ENCODE results near the gene AJM1. TPM values are rescaled to one million over a fixed set of nuclear protein-coding genes. Genes with fewer than 3 reads are reported as not detected.

The AJM1 gene
- total and polyA plus RNA-seq, 2 donors (not counting 1 experiment from before 2014, with no cell fraction given), result 1.7 to 2.9 TPM

GRCh38 chr9:136827794-136828473 is 14.3 kb upstream of the AJM1 start:
- CTCF ChIA-PET, result interaction anchor here (0.5 to 1.0 kb wide), 2 partner anchors 16 to 96 kb away, joined by 4 read pairs; no protein-coding TSS in a partner anchor
- TF ChIP-seq EZH2 (IDR thresholded peaks at IDR 0.05; ENCODE audit: borderline replicate concordance, insufficient read depth, low read depth, low read length, poor library complexity, severe bottlenecking), result no peak
- TF ChIP-seq, protein P1, sequence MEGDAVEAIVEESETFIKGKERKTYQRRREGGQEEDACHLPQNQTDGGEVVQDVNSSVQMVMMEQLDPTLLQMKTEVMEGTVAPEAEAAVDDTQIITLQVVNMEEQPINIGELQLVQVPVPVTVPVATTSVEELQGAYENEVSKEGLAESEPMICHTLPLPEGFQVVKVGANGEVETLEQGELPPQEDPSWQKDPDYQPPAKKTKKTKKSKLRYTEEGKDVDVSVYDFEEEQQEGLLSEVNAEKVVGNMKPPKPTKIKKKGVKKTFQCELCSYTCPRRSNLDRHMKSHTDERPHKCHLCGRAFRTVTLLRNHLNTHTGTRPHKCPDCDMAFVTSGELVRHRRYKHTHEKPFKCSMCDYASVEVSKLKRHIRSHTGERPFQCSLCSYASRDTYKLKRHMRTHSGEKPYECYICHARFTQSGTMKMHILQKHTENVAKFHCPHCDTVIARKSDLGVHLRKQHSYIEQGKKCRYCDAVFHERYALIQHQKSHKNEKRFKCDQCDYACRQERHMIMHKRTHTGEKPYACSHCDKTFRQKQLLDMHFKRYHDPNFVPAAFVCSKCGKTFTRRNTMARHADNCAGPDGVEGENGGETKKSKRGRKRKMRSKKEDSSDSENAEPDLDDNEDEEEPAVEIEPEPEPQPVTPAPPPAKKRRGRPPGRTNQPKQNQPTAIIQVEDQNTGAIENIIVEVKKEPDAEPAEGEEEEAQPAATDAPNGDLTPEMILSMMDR (IDR thresholded peaks at IDR 0.05), result no peak
- peaks cover 8% of the 10 kb centered on the region for H4K20me1 ChIP-seq (ENCODE audit: control insufficient read depth, insufficient read depth, low read length, poor library complexity, severe bottlenecking)
- Mint-ChIP-seq H3K4me1 (no peaks in the 10 kb centered on the region), H3K9me3 (ENCODE audit: insufficient read depth) (no peaks in the 10 kb centered on the region), H3K27ac (no peak overlapping the region), H3K4me3 (no peak overlapping the region), H3K27me3 (no peaks in the 10 kb centered on the region)
- no peak overlapping the region for H2AFZ ChIP-seq (ENCODE audit: insufficient read depth, low read depth, low read length, poor library complexity, severe bottlenecking)
- no peak overlapping the region for H3K9ac ChIP-seq (ENCODE audit: low read length)
- DNase-seq, result no peak
- intact Hi-C loops (cut with micrococcal nuclease), result no loop called here
- H3K4me1 ChIP-seq (ENCODE audit: control insufficient read depth in 2 of 2, insufficient read depth in 2 of 2, low read length in 2 of 2), result no peaks in the 10 kb centered on the region
- WGBS (ENCODE audit: insufficient coverage), result 97% methylated on average over 10 of the region's 14 CpGs
- POLR2A ChIA-PET, result no interaction called here
- no peak overlapping the region for H3K4me3 ChIP-seq (ENCODE audit: control extremely low read depth in 1 of 5, extremely low read depth in 1 of 5, insufficient read depth in 1 of 5, low read depth in 2 of 5, low read length in 4 of 5)
- no peak for ATAC-seq (ENCODE audit: low read depth)
- H3K79me2 ChIP-seq (ENCODE audit: control insufficient read depth, insufficient read depth, low read length), result no peaks in the 10 kb centered on the region
- H3K27ac ChIP-seq (ENCODE audit: low read length in 2 of 2), result no peak overlapping the region
- H3K27me3 ChIP-seq (replicated peaks in 1 of 4; ENCODE audit: control extremely low read depth in 1 of 4, control insufficient read depth in 3 of 4, insufficient read depth in 4 of 4, low read length in 3 of 4), result no peaks in the 10 kb centered on the region
- H3K36me3 ChIP-seq (replicated peaks in 1 of 2; ENCODE audit: control extremely low read depth in 1 of 2, control insufficient read depth in 1 of 2, extremely low read depth in 1 of 2, insufficient read depth in 2 of 2, low read length in 1 of 2), result peaks cover 2 to 58% of the 10 kb centered on the region in 2 experiments
- H3K4me2 ChIP-seq (replicated peaks; ENCODE audit: low read depth, low read length, poor library complexity, severe bottlenecking), result no peak overlapping the region
- no peaks in the 10 kb centered on the region for H3K9me3 ChIP-seq (ENCODE audit: control extremely low read depth in 1 of 3, control insufficient read depth in 2 of 3, insufficient read depth in 1 of 3, low read length in 2 of 3)

DNA sequence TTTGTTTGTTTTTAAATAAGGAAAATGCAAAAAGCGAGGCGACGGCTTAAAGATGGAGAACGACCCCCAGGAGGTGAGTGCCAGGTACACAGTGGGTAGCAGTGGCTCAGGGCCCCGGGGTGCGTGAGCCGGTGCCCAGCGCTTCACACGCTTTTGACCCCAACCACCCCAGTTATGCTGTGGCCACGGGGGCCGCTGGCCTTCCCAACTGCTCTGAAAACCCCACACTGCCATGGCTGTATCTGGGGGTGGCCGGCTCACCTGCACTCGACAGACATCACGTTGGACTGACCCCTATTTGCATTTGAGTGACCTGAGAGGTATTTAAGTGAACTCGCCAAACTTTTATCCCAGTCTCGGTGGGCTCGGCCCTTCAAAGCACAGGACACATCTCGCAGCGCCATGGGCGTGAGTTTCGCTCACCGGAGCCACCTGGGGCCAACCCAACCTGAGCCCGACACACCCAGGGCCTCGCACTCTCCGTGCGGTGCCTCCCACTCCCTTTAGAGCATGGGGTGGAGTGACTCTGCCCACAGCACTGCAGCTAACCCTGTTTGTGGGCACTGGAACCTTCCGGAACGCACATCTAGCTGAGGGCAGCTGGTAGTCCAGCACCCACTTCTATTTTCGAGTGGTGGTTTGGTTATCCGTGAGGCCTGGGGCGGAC is 13.7 kb upstream of the AJM1 start:
- no peaks in the 10 kb centered on the region for H3K27me3 ChIP-seq (replicated peaks in 1 of 4; ENCODE audit: control extremely low read depth in 1 of 4, control insufficient read depth in 3 of 4, insufficient read depth in 4 of 4, low read length in 3 of 4)
- Mint-ChIP-seq H3K27me3 (no peaks in the 10 kb centered on the region), H3K4me1 (no peaks in the 10 kb centered on the region), H3K27ac (no peak overlapping the region), H3K4me3 (no peak overlapping the region), H3K9me3 (ENCODE audit: insufficient read depth) (no peaks in the 10 kb centered on the region)
- H3K79me2 ChIP-seq (ENCODE audit: control insufficient read depth, insufficient read depth, low read length), result no peaks in the 10 kb centered on the region
- H2AFZ ChIP-seq (ENCODE audit: insufficient read depth, low read depth, low read length, poor library complexity, severe bottlenecking), result no peak overlapping the region
- no peak overlapping the region for H3K27ac ChIP-seq (ENCODE audit: low read length in 2 of 2)
- H3K9me3 ChIP-seq (ENCODE audit: control extremely low read depth in 1 of 3, control insufficient read depth in 2 of 3, insufficient read depth in 1 of 3, low read length in 2 of 3), result no peaks in the 10 kb centered on the region
- DNase-seq, result no peak
- POLR2A ChIA-PET, result no interaction called here
- ATAC-seq (ENCODE audit: low read depth), result no peak
- H4K20me1 ChIP-seq (ENCODE audit: control insufficient read depth, insufficient read depth, low read length, poor library complexity, severe bottlenecking), result peaks cover 2% of the 10 kb centered on the region
- CTCF ChIA-PET, result no interaction called here
- peaks cover 2 to 54% of the 10 kb centered on the region in 2 experiments for H3K36me3 ChIP-seq (replicated peaks in 1 of 2; ENCODE audit: control extremely low read depth in 1 of 2, control insufficient read depth in 1 of 2, extremely low read depth in 1 of 2, insufficient read depth in 2 of 2, low read length in 1 of 2)
- TF ChIP-seq, protein P1 (IDR thresholded peaks at IDR 0.05), result no peak
- no peak for TF ChIP-seq EZH2 (IDR thresholded peaks at IDR 0.05; ENCODE audit: borderline replicate concordance, insufficient read depth, low read depth, low read length, poor library complexity, severe bottlenecking)
- 98% methylated on average over 31 of the region's 31 CpGs for WGBS (ENCODE audit: insufficient coverage)
- H3K4me2 ChIP-seq (replicated peaks; ENCODE audit: low read depth, low read length, poor library complexity, severe bottlenecking), result no peak overlapping the region
- no peak overlapping the region for H3K4me3 ChIP-seq (ENCODE audit: control extremely low read depth in 1 of 5, extremely low read depth in 1 of 5, insufficient read depth in 1 of 5, low read depth in 2 of 5, low read length in 4 of 5)
- intact Hi-C loops (cut with micrococcal nuclease), result no loop called here
- no peaks in the 10 kb centered on the region for H3K4me1 ChIP-seq (ENCODE audit: control insufficient read depth in 2 of 2, insufficient read depth in 2 of 2, low read length in 2 of 2)
- H3K9ac ChIP-seq (ENCODE audit: low read length), result no peak overlapping the region
